Activated CD4-positive, alpha-beta memory T cell treated with anti-CD3 and anti-CD28 coated beads, Interleukin-2, amount 10 ng/mL, durations not matched to agents 7 days and 5 days (primary cell): ENCODE results near the gene CCDC3. TPM values are rescaled to one million over a fixed set of nuclear protein-coding genes. Genes with fewer than 3 reads are reported as not detected.

Experiments
- CTCF ChIA-PET: fragments of 350-600 bp; sonication (Branson Sonifier 250); formaldehyde crosslinking; loops from one replicate; lab custom pipeline; 2021; ENCODE audit warnings: antibody characterized with exemption, inconsistent platforms; lab: Charles Lee
- POLR2A ChIA-PET: fragments of 350-600 bp; sonication (Branson Sonifier 250); formaldehyde crosslinking; loops from one replicate; lab custom pipeline; 2021; ENCODE audit warnings: antibody characterized with exemption; lab: Charles Lee
- DNase-seq: peaks from one replicate; pipeline ENCODE4 v3.0.0-alpha.2; 2020
- H3K27ac Mint-ChIP-seq: one replicate; pipeline ENCODE4 v1.8.0; 2021; ENCODE audit warnings: mild to moderate bottlenecking, mixed read lengths
- H3K27me3 Mint-ChIP-seq: one replicate; pipeline ENCODE4 v1.8.0; 2021; ENCODE audit warnings: mixed read lengths
- H3K36me3 Mint-ChIP-seq: one replicate; pipeline ENCODE4 v1.8.0; 2021; ENCODE audit warnings: low read depth, mixed read lengths
- H3K4me1 Mint-ChIP-seq: one replicate; pipeline ENCODE4 v1.8.0; 2021; ENCODE audit warnings: mixed read lengths
- H3K4me3 Mint-ChIP-seq: one replicate; pipeline ENCODE4 v1.8.0; 2021; ENCODE audit warnings: mild to moderate bottlenecking, mixed read lengths
- H3K9me3 Mint-ChIP-seq: one replicate; pipeline ENCODE4 v1.8.0; 2021; ENCODE audit warnings: mixed read lengths
- total RNA-seq, 2 experiments: library from RNA; stranded (reverse); gene quantifications; one replicate each; pipeline ENCODE4 v1.2.3, GENCODE V29; 2021

CCDC3 gene
- total RNA-seq, 2 experiments from 2014 or later, result 0.18 to 0.23 TPM

DNA sequence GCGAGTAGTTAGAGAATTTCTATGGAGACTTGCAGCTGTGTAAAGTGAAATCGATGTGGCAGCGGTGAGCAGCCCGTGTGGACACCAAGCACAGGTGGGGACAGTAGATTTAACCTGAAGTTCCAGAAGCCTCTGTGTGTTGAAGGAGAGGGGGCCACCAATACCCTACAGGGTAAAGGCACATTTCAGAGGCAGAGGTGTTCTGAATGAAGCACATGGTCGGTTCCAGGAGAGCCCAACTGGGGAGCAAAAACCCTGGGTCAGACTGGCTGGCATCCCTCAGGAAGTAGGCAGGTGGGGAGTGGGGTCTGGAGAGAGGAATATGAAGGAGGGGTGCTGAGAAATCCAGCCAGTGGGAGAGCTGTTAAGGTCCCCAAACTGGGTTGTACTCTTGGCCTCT lies 76.6 kb downstream of the CCDC3 start:
- no peak for DNase-seq
- no peak overlapping the region for H3K4me3 Mint-ChIP-seq
- H3K27ac Mint-ChIP-seq, result no peak overlapping the region
- no peaks in the 10 kb centered on the region for H3K4me1 Mint-ChIP-seq
- H3K27me3 Mint-ChIP-seq, result peaks cover 2% of the 10 kb centered on the region
- H3K36me3 Mint-ChIP-seq, result no peaks in the 10 kb centered on the region
- POLR2A ChIA-PET, result no interaction called here
- CTCF ChIA-PET, result no interaction called here
- no peaks in the 10 kb centered on the region for H3K9me3 Mint-ChIP-seq

DNA sequence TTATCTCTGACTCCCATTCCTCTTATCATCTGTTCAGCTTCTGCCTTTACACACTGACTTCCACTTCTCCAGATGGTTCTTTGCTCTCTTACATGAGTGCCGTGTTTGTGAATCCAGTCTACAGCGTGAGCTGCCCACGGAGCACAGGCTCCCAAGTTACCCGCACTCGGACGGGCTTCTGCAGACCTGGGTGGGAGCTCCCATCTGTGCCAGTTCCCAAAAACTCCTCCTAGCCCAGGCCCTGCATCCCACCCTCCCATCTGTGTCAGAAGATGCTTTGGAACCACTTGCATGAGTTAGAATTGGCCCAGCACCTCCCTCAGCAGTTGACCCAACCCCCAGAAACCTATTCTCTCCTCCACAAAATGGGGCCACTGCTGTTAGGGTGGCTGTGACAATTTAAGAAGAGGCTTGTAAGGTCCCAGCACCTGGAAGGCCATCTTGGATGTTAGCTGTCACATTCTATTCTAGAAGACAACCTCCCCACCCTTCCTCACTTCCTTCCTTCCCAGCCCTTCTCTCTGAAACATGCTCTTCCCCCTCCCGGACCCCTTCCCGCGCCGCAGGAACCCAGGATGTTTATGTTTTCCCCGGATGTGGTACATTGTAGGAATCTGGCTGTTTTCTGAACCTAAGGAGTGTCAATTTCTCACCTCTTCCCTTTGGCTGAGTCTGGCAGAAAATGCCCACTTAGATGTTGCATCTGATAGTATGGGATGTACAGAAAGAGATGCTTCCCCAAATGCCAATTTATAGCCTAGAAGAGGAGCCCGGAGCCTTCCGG lies 79.2 kb downstream of the CCDC3 start:
- no peak for DNase-seq
- CTCF ChIA-PET, result no interaction called here
- no peak overlapping the region for H3K4me3 Mint-ChIP-seq
- H3K9me3 Mint-ChIP-seq, result no peaks in the 10 kb centered on the region
- peaks cover 5% of the 10 kb centered on the region for H3K4me1 Mint-ChIP-seq
- H3K27me3 Mint-ChIP-seq, result peaks cover 5% of the 10 kb centered on the region
- no peaks in the 10 kb centered on the region for H3K36me3 Mint-ChIP-seq
- POLR2A ChIA-PET, result no interaction called here
- H3K27ac Mint-ChIP-seq, result no peak overlapping the region

DNA sequence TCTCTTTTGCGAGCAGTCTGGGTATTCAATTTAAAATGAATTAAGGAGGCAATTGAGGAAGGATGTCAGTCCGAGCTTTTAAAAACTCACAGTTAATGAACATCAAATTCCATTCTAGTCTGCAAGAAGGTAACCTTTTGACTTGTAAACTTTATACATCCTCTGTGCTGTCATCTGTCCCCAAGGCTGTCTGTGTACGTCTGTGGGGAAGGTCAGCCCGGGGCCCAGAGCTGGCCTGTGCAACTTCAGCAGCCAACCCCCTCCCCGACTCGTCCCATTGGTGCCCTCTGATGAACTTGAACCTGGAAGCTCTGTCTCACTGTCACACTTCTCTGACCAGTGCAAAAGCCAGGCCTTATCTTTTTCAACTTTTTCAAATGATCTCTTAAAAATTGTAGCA lies 80.3 kb downstream of the CCDC3 start:
- peaks cover 6% of the 10 kb centered on the region for H3K4me1 Mint-ChIP-seq
- ChIA-PET CTCF (no interaction called here), POLR2A (no interaction called here)
- peaks cover 5% of the 10 kb centered on the region for H3K27me3 Mint-ChIP-seq
- H3K36me3 Mint-ChIP-seq, result no peaks in the 10 kb centered on the region
- no peaks in the 10 kb centered on the region for H3K9me3 Mint-ChIP-seq
- H3K4me3 Mint-ChIP-seq, result no peak overlapping the region
- no peak for DNase-seq
- no peak overlapping the region for H3K27ac Mint-ChIP-seq

DNA sequence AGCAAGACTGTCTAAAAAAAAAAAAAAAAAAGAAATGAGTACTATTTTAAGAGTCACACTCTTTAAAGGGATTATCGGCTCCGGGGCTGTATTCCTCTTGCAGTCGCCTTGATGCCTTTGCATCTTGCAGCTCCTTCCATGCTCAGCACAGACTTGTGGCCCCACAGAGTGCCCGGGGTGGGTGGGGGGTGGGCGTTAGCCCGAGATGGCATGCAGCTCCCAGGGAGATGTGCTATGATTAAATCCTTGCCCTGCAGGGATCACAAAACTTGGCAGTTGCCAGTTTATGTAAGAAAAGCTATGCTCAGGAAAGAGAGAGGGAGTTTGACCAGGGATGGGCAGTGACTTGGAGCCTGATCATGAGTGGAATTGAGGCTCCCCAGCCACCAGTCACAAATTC lies 81.9 kb downstream of the CCDC3 start:
- peaks cover 6% of the 10 kb centered on the region for H3K4me1 Mint-ChIP-seq
- no peak overlapping the region for H3K27ac Mint-ChIP-seq
- no peaks in the 10 kb centered on the region for H3K9me3 Mint-ChIP-seq
- DNase-seq, result no peak
- peaks cover 8% of the 10 kb centered on the region for H3K27me3 Mint-ChIP-seq
- CTCF ChIA-PET, result no interaction called here
- POLR2A ChIA-PET, result no interaction called here
- no peaks in the 10 kb centered on the region for H3K36me3 Mint-ChIP-seq
- H3K4me3 Mint-ChIP-seq, result no peak overlapping the region

DNA sequence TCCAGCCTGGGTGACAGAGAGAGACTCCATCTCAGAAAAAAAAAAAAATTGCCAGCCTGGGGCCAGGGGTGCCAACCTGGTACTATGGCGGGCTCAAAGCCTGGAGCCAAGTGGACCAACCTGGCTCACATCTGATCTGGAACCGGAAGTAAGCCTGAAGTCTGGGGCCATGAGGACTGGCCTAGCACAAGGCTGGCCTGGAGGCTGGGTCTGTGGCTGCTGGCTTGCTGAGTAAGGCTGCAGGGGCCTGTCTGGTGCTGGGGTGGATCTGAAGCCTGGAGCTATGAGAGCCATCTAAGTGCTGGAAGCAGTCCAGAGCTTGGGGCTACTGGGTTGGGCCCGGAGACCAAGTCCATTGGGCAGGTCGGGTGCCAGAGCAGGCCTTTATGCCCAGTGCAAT lies 84.9 kb downstream of the CCDC3 start:
- CTCF ChIA-PET, result interaction anchor here (1.1 kb wide), 1 partner anchor 11 kb away, joined by 4 read pairs; no protein-coding TSS in a partner anchor
- H3K4me3 Mint-ChIP-seq, result no peak overlapping the region

DNA sequence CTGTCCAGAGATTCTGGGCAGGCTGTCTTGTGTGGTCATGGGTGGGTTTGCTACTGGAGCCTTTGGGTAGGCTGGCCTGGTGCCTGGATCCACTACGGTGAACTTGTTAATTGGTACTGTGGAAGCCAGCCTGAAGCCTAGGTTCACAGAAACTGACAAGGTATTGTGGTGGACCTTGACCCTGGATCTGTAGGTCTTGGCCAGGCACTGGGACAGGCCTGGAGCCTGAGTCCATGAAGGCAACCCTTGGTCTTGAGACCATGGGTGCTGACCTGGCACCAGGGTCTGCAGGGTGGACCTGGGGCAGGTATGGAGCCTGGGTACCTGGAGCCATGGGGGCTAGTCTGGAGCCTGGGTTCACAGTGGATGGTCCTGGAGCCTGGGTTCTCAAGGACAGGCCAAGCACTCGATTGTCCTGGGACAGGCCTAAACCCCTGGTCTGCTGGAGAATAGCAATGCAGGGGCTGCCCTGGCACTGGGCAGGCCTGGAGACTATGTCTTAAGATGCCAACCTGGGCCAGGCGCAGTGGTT lies 85.8 kb downstream of the CCDC3 start:
- Mint-ChIP-seq H3K27me3 (peaks cover 20% of the 10 kb centered on the region), H3K4me1 (peaks cover 6% of the 10 kb centered on the region), H3K9me3 (peaks cover 6% of the 10 kb centered on the region), H3K27ac (no peak overlapping the region), H3K36me3 (no peaks in the 10 kb centered on the region), H3K4me3 (no peak overlapping the region)
- DNase-seq, result no peak
- CTCF ChIA-PET, result interaction anchor here (0.7 kb wide), 1 partner anchor 64 kb away, joined by 3 read pairs; no protein-coding TSS in a partner anchor
- POLR2A ChIA-PET, result no interaction called here

More for the DNA sequence above, 84.9 kb downstream of the CCDC3 start:
- Mint-ChIP-seq H3K4me1 (peaks cover 6% of the 10 kb centered on the region), H3K9me3 (peaks cover 6% of the 10 kb centered on the region), H3K27me3 (peaks cover 20% of the 10 kb centered on the region), H3K27ac (no peak overlapping the region), H3K36me3 (no peaks in the 10 kb centered on the region)
- POLR2A ChIA-PET, result no interaction called here
- no peak for DNase-seq

DNA sequence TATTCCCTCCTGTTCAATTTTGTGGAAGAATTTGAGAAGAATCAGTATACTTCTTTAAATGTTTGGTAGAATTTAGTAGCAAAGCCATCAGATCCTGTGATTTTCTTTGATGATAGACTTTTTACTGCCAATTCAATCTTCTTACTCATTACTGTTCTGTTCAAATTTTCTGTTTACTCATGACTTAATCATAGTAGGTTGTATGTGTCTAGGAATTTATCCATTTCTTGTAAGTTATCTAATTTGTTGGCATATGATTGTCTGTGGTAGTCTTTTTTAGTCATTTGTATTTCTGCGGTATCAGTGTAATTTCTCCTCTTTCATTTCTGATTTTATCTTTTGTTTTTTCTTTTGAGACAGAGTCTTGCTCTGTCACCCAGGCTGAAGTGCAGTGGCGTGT lies 87.4 kb downstream of the CCDC3 start:
- DNase-seq, result no peak
- Mint-ChIP-seq H3K9me3 (peaks cover 6% of the 10 kb centered on the region), H3K27me3 (peaks cover 18% of the 10 kb centered on the region), H3K4me1 (peaks cover 6% of the 10 kb centered on the region), H3K4me3 (no peak overlapping the region), H3K36me3 (no peaks in the 10 kb centered on the region), H3K27ac (no peak overlapping the region)
- ChIA-PET CTCF (interaction anchor here (0.6 kb wide), 1 partner anchor 925 kb away, joined by 5 read pairs; no protein-coding TSS in a partner anchor), POLR2A (no interaction called here)

DNA sequence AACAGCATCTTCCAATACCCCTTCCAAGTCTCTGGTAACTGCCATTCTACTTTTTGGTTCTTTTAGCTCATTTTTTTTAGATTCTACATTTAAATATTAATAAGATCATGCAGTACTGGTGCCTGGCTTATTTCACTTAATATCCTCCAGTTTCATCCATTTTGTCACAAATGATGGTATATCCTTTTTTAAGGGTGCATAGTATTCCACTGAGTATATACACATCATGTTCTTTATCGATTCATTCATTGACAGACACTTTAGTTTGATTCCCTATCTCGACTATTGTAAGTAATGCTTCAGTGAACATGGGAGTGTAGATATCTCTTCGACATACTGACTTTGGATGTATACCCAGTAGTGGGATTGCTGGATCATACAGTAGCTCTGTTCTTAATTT lies 89.7 kb downstream of the CCDC3 start:
- H3K9me3 Mint-ChIP-seq, result peaks cover 6% of the 10 kb centered on the region
- no peaks in the 10 kb centered on the region for H3K36me3 Mint-ChIP-seq
- H3K27me3 Mint-ChIP-seq, result peaks cover 24% of the 10 kb centered on the region
- ChIA-PET CTCF (no interaction called here), POLR2A (no interaction called here)
- no peak overlapping the region for H3K27ac Mint-ChIP-seq
- H3K4me1 Mint-ChIP-seq, result no peaks in the 10 kb centered on the region
- DNase-seq, result no peak
- H3K4me3 Mint-ChIP-seq, result no peak overlapping the region

DNA sequence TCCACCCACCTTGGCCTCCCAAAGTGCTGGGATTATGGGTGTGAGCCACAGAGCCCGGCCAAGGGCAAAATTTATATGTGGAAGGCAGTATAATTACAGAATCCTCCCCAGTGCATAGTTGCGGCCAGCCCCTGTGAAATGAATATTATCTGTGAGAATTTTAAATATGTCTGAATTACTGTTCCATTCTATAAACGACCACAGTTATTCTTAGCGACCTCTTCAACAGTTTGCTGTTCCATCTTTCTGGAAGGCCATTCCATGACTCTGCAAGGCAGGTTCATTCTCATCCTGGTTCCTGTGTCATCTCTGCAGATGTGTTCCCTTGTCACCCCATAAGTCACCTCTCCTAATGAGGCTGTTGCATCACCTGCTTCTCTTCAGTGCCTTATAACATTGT lies 90.7 kb downstream of the CCDC3 start:
- Mint-ChIP-seq H3K9me3 (peaks cover 6% of the 10 kb centered on the region), H3K27ac (no peak overlapping the region), H3K36me3 (no peaks in the 10 kb centered on the region), H3K4me1 (no peaks in the 10 kb centered on the region), H3K27me3 (peaks cover 26% of the 10 kb centered on the region), H3K4me3 (no peak overlapping the region)
- no peak for DNase-seq
- POLR2A ChIA-PET, result no interaction called here
- CTCF ChIA-PET, result no interaction called here

DNA sequence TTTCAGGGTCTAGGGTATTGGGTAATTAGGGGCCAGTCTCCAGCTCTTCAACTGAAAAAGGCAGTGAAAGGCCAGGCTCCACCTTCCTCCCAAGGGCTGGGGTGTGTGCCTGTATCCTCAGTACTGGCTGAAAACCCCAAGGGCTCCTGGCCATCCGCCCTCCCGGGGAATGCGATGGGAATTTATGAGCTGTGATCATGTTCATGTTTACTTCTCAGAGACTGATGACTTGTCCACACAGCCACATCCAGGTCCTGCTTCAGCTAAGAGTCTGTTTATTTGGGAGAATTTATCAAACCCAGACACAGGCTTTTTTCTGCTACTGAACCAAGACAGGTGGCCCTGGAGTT lies 91.7 kb downstream of the CCDC3 start:
- ChIA-PET POLR2A (no interaction called here), CTCF (no interaction called here)
- H3K36me3 Mint-ChIP-seq, result no peaks in the 10 kb centered on the region
- peaks cover 6% of the 10 kb centered on the region for H3K9me3 Mint-ChIP-seq
- H3K4me1 Mint-ChIP-seq, result no peaks in the 10 kb centered on the region
- H3K27ac Mint-ChIP-seq, result no peak overlapping the region
- no peak overlapping the region for H3K4me3 Mint-ChIP-seq
- DNase-seq, result no peak
- H3K27me3 Mint-ChIP-seq, result peaks cover 23% of the 10 kb centered on the region

DNA sequence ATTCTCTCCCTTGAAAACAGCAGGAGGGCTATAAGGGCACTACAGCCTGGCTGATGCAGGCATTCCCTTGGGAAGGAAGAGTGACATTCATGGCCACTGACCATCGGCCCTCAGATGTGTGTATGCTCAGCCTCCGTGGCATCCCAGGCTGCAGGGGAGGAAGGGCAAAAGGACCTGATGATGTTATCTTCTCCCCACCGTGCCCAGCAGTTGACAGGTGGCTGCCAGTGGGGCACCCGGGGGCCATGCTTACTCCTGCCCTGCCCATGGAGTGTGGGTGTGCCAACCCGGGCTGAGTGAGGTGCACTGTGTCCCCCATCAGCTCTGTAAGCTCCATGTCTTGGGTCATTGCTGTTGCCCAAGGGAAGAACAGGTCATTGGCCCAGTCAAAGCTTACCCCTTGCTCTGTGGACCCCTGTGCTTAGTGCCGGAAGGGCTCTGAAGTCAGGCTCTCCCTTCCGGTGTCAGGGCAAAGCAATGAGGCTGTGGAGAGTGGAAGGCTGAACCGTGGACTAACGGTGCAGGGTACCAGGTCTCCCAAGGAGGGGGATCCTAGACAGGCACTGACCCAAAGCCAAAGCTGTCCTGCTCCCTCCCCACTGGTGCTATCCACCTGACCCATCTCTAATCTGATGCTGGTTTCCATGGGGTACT lies 92.2 kb downstream of the CCDC3 start:
- CTCF ChIA-PET, result no interaction called here
- no peak for DNase-seq
- Mint-ChIP-seq H3K27me3 (peaks cover 23% of the 10 kb centered on the region), H3K4me3 (no peak overlapping the region), H3K4me1 (no peaks in the 10 kb centered on the region), H3K36me3 (no peaks in the 10 kb centered on the region), H3K9me3 (peaks cover 6% of the 10 kb centered on the region), H3K27ac (no peak overlapping the region)
- POLR2A ChIA-PET, result no interaction called here

DNA sequence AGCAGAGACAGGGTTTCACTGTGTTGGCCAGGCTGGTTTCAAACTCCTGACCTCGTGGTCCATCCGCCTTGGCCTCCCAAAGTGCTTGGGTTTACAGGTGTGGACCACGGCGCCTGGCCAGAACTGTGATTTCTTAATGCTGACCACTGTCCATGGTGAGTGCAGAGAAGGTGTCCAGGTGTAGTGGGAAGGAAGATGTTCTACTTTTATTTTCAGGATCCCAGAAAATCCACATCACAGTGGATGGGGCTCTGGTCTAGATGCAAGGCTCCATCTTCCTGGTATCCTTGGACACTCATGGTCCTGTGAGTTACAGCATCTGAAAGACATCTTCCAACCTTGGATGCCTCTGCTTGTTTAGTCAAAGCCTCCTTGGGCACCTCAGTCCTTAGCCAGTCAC lies 92.7 kb downstream of the CCDC3 start:
- H3K36me3 Mint-ChIP-seq, result no peaks in the 10 kb centered on the region
- no peak for DNase-seq
- CTCF ChIA-PET, result no interaction called here
- peaks cover 23% of the 10 kb centered on the region for H3K27me3 Mint-ChIP-seq
- H3K9me3 Mint-ChIP-seq, result peaks cover 6% of the 10 kb centered on the region
- no peaks in the 10 kb centered on the region for H3K4me1 Mint-ChIP-seq
- no peak overlapping the region for H3K4me3 Mint-ChIP-seq
- H3K27ac Mint-ChIP-seq, result no peak overlapping the region
- POLR2A ChIA-PET, result no interaction called here

DNA sequence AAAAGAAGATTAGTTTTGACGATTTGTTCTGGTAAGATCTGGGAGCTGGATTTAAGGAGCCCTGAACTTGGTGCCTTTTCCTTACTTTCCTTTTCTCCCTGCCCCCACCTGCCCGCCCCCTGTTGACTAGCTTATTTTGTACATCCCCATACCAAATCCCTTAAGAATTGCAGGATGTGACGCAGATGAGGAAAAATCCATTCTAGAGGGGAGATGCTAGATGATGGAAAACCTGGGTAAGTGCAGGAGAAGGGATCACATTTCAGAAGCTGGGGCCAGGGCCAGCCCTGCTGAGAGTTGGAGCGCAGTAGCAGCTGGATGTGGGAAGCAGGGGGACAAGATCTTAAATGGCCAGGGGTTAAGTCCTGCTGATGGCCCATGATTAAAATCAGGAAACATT lies 93.9 kb downstream of the CCDC3 start:
- Mint-ChIP-seq H3K27me3 (peaks cover 18% of the 10 kb centered on the region), H3K4me1 (no peaks in the 10 kb centered on the region), H3K4me3 (no peak overlapping the region), H3K9me3 (peaks cover 6% of the 10 kb centered on the region), H3K36me3 (no peaks in the 10 kb centered on the region), H3K27ac (no peak overlapping the region)
- ChIA-PET POLR2A (no interaction called here), CTCF (no interaction called here)
- DNase-seq, result no peak
